DMS53 (cell line): ENCODE results near the gene KBTBD3.
"Not testable (repeated sequence)": the region's sequence is repeated elsewhere in the genome, so short reads cannot be mapped to it uniquely, and the experiment has no call there.

Source experiments
- DNase-seq: peaks from one replicate; lab custom pipeline; 2025; lab: John Stamatoyannopoulos, UW

Gene KBTBD3

GRCh38 chr11:106061249-106061784 is 15.8 kb downstream of the KBTBD3 start:
- no peak for DNase-seq

- DNase-seq: no peak
Observed at GRCh38 chr11:106059617-106060016, 17.5 kb downstream of the KBTBD3 start.

GRCh38 chr11:106058377-106058776 is 18.8 kb downstream of the KBTBD3 start:
- not testable (repeated sequence) for DNase-seq

GRCh38 chr11:106051103-106051502 is 26.0 kb downstream of the KBTBD3 start:
- no peak for DNase-seq

GRCh38 chr11:106049727-106050476 is 27.2 kb downstream of the KBTBD3 start:
- no peak for DNase-seq

- no peak for DNase-seq
Observed at GRCh38 chr11:106047631-106048030, 29.5 kb downstream of the KBTBD3 start.

GRCh38 chr11:106043540-106043939 is 33.6 kb downstream of the KBTBD3 start:
- no peak for DNase-seq

GRCh38 chr11:106032861-106033260 is 44.3 kb downstream of the KBTBD3 start:
- no peak for DNase-seq

GRCh38 chr11:106031936-106032335 is 45.2 kb downstream of the KBTBD3 start:
- no peak for DNase-seq

GRCh38 chr11:106031202-106031810 is 45.8 kb downstream of the KBTBD3 start:
- DNase-seq: peak; percentile 38

GRCh38 chr11:106030609-106031008 is 46.5 kb downstream of the KBTBD3 start:
- DNase-seq: no peak

- peak; percentile 44 for DNase-seq
Observed at GRCh38 chr11:106022795-106023275, 54.3 kb downstream of the KBTBD3 start.

GRCh38 chr11:106021967-106022794 is 55.0 kb downstream of the KBTBD3 start, which contains the start of gene MSANTD4:
Gene MSANTD4, minus strand, starts transcription at chr11:106022240. Its CDS starts 11,323 bp downstream, at chr11:106010917.
- DNase-seq: peak; percentile 100

GRCh38 chr11:106021181-106021966 is 55.8 kb downstream of the KBTBD3 start:
- DNase-seq: peak; percentile 24

GRCh38 chr11:106017093-106017492 is 60.1 kb downstream of the KBTBD3 start:
- no peak for DNase-seq

GRCh38 chr11:106015066-106015465 is 62.1 kb downstream of the KBTBD3 start:
- no peak for DNase-seq

- DNase-seq: no peak
Observed at GRCh38 chr11:106014620-106015019, 62.5 kb downstream of the KBTBD3 start.

- no peak for DNase-seq
Observed at GRCh38 chr11:106014035-106014434, 63.1 kb downstream of the KBTBD3 start.

- DNase-seq: peak; percentile 35
Observed at GRCh38 chr11:106012744-106013143, 64.4 kb downstream of the KBTBD3 start.

- DNase-seq: no peak
Observed at GRCh38 chr11:106011481-106011880, 65.7 kb downstream of the KBTBD3 start.

GRCh38 chr11:106003094-106003493 is 74.1 kb downstream of the KBTBD3 start:
- DNase-seq: peak; percentile 42
